Breast epithelium (tissue), 3 donors: Measurements from ENCODE around the gene KCNQ5.

Experiments
- CTCF ChIP-seq, 3 donors: fragments of 450-650 bp; IDR thresholded peaks; one replicate each; pipeline ENCODE4 v1.5.1; 2016 to 2017; ENCODE audit warnings: antibody characterized with exemption in 3 of 3, mild to moderate bottlenecking in 3 of 3, moderate library complexity in 3 of 3
- POLR2A ChIP-seq: fragments of 450-650 bp; IDR thresholded peaks from one replicate; pipeline ENCODE4 v1.6.1; 2016; ENCODE audit warnings: antibody characterized with exemption, mild to moderate bottlenecking, moderate library complexity
- POLR2AphosphoS5 ChIP-seq, 3 donors: sonication (generic); formaldehyde crosslinking; IDR thresholded peaks; one replicate each; pipeline ENCODE4 v1.6.1; 2017; ENCODE audit warnings: antibody characterized with exemption in 3 of 3

GRCh38 chr6:72760114-72760793, 138.4 kb downstream of the KCNQ5 start:
- TF ChIP-seq CTCF (IDR thresholded peaks at IDR 0.05) (no peak), POLR2A (no peak), POLR2AphosphoS5 (IDR thresholded peaks at IDR 0.05) (no peak)
